Measurements from ENCODE around the gene SHROOM3. TPM values are rescaled to one million over a fixed set of nuclear protein-coding genes. Genes with fewer than 3 reads are reported as not detected.

SHROOM3 gene
- total RNA-seq, 2 donors from 2014 or later: 56.7 to 96.0 TPM

GRCh38 chr4:76600447-76600846 lies 165.4 kb downstream of the SHROOM3 start:
- DNase-seq: peak in 2 of 4 donors; percentile 44 to 49
- H3K4me3 ChIP-seq: no peak overlapping the region
- no peak for TF ChIP-seq CTCF (IDR thresholded peaks at IDR 0.05)
- no peak for TF ChIP-seq POLR2A (IDR thresholded peaks at IDR 0.05)
- H3K4me1 ChIP-seq: peaks cover 68% of the 10 kb centered on the region
- intact Hi-C loops (cut with DNase I): no loop called here
- H3K27me3 ChIP-seq: no peaks in the 10 kb centered on the region
- H3K27ac ChIP-seq: peak overlapping the region; percentile 56 to 76 (median 70)
- 18 to 25% methylated on average over 2 of the region's 2 CpGs for WGBS, 2 donors
- peak; percentile 83 for ATAC-seq
- no peaks in the 10 kb centered on the region for H3K9me3 ChIP-seq
- H3K36me3 ChIP-seq (replicated peaks in 1 of 2; ENCODE audit: insufficient read depth in 1 of 2, low read depth in 2 of 2): no peaks in the 10 kb centered on the region

GRCh38 chr4:76601791-76602190 lies 166.8 kb downstream of the SHROOM3 start:
- Histone ChIP-seq H3K9me3 (no peaks in the 10 kb centered on the region), H3K36me3 (replicated peaks in 1 of 2; ENCODE audit: insufficient read depth in 1 of 2, low read depth in 2 of 2) (no peaks in the 10 kb centered on the region), H3K27me3 (no peaks in the 10 kb centered on the region), H3K27ac (peak overlapping the region in 3 of 4 donors; percentile 56 to 76 (median 76)), H3K4me1 (peaks cover 58% of the 10 kb centered on the region), H3K4me3 (no peak overlapping the region)
- no peak for TF ChIP-seq POLR2A (IDR thresholded peaks at IDR 0.05)
- TF ChIP-seq CTCF (IDR thresholded peaks at IDR 0.05): no peak
- 49 to 55% methylated on average over 4 of the region's 4 CpGs for WGBS, 2 donors
- peak in 1 of 4 donors; percentile 20 for DNase-seq
- ATAC-seq: peak; percentile 55
- intact Hi-C loops (cut with DNase I): no loop called here

GRCh38 chr4:76605099-76605563 lies 170.1 kb downstream of the SHROOM3 start:
- no peak overlapping the region for H3K4me3 ChIP-seq
- H3K4me1 ChIP-seq: peaks cover 62% of the 10 kb centered on the region
- intact Hi-C loops (cut with DNase I): no loop called here
- H3K27ac ChIP-seq: no peak overlapping the region
- H3K36me3 ChIP-seq (replicated peaks in 1 of 2; ENCODE audit: insufficient read depth in 1 of 2, low read depth in 2 of 2): no peaks in the 10 kb centered on the region
- TF ChIP-seq POLR2A (IDR thresholded peaks at IDR 0.05) (no peak), CTCF (IDR thresholded peaks at IDR 0.05) (no peak)
- no peaks in the 10 kb centered on the region for H3K27me3 ChIP-seq
- 91% methylated on average over 6 of the region's 6 CpGs for WGBS, 2 donors
- DNase-seq (no peak), ATAC-seq (no peak)
- H3K9me3 ChIP-seq: no peaks in the 10 kb centered on the region

GRCh38 chr4:76606645-76607265 lies 171.7 kb downstream of the SHROOM3 start:
- WGBS, 2 donors: 54 to 96% methylated on average over 1 of the region's 1 CpG
- TF ChIP-seq CTCF (IDR thresholded peaks at IDR 0.05) (no peak), POLR2A (IDR thresholded peaks at IDR 0.05) (no peak)
- no peak overlapping the region for H3K4me3 ChIP-seq
- ATAC-seq: no peak
- no peaks in the 10 kb centered on the region for H3K27me3 ChIP-seq
- no peak overlapping the region for H3K27ac ChIP-seq
- H3K36me3 ChIP-seq (replicated peaks in 1 of 2; ENCODE audit: insufficient read depth in 1 of 2, low read depth in 2 of 2): no peaks in the 10 kb centered on the region
- H3K9me3 ChIP-seq: no peaks in the 10 kb centered on the region
- no peak for DNase-seq
- intact Hi-C loops (cut with DNase I): no loop called here
- H3K4me1 ChIP-seq: peaks cover 62% of the 10 kb centered on the region

- Histone ChIP-seq H3K4me3 (no peak overlapping the region), H3K27me3 (no peaks in the 10 kb centered on the region), H3K9me3 (no peaks in the 10 kb centered on the region), H3K4me1 (peaks cover 62% of the 10 kb centered on the region), H3K36me3 (replicated peaks in 1 of 2; ENCODE audit: insufficient read depth in 1 of 2, low read depth in 2 of 2) (no peaks in the 10 kb centered on the region), H3K27ac (no peak overlapping the region)
- ATAC-seq (no peak), DNase-seq (no peak)
- 59 to 76% methylated on average over 3 of the region's 3 CpGs for WGBS, 2 donors
- TF ChIP-seq POLR2A (IDR thresholded peaks at IDR 0.05) (no peak), CTCF (IDR thresholded peaks at IDR 0.05) (no peak)
- intact Hi-C loops (cut with DNase I): no loop called here
These were observed 172.3 kb downstream of the SHROOM3 start for GRCh38 chr4:76607266-76607799.

Measured in body of pancreas (tissue), 4 donors.